Activated naive CD4-positive, alpha-beta T cell treated with anti-CD3 and anti-CD28 coated beads, Interleukin-2, amount 10 ng/mL, durations not matched to agents 7 days and 5 days (primary cell): Measurements from ENCODE around the gene TSHB.

Source experiments
- CTCF ChIA-PET: fragments of 350-600 bp; sonication (Branson Sonifier 250); formaldehyde crosslinking; loops from one replicate; lab custom pipeline; 2021; ENCODE audit warnings: antibody characterized with exemption; lab: Charles Lee
- DNase-seq: peaks from one replicate; pipeline ENCODE4 v3.0.0-alpha.2; 2020
- H3K27ac Mint-ChIP-seq: one replicate; pipeline ENCODE4 v1.8.0; 2021; ENCODE audit warnings: mild to moderate bottlenecking, moderate library complexity, mixed read lengths
- H3K27me3 Mint-ChIP-seq: one replicate; pipeline ENCODE4 v1.8.0; 2021; ENCODE audit warnings: mild to moderate bottlenecking, mixed read lengths
- H3K36me3 Mint-ChIP-seq: one replicate; pipeline ENCODE4 v1.8.0; 2021; ENCODE audit warnings: mixed read lengths
- H3K4me1 Mint-ChIP-seq: one replicate; pipeline ENCODE4 v1.8.0; 2021; ENCODE audit warnings: mixed read lengths
- H3K4me3 Mint-ChIP-seq: one replicate; pipeline ENCODE4 v1.8.0; 2021; ENCODE audit warnings: mild to moderate bottlenecking, moderate library complexity, mixed read lengths
- H3K9me3 Mint-ChIP-seq: one replicate; pipeline ENCODE4 v1.8.0; 2021; ENCODE audit warnings: mixed read lengths

The TSHB gene

GRCh38 chr1:115067161-115067859, 37.7 kb downstream of the TSHB start:
- peaks cover 22% of the 10 kb centered on the region for H3K4me1 Mint-ChIP-seq

GRCh38 chr1:115068826-115069585, 39.4 kb downstream of the TSHB start:
- no peak for DNase-seq
- CTCF ChIA-PET: no interaction called here
- Mint-ChIP-seq H3K4me3 (no peak overlapping the region), H3K4me1 (peaks cover 6% of the 10 kb centered on the region), H3K27ac (no peak overlapping the region), H3K27me3 (peaks cover 20% of the 10 kb centered on the region), H3K36me3 (no peaks in the 10 kb centered on the region), H3K9me3 (no peaks in the 10 kb centered on the region)

More at GRCh38 chr1:115067161-115067859, 37.7 kb downstream of the TSHB start:
- CTCF ChIA-PET: interaction anchor here (0.9 to 1.4 kb wide), 2 partner anchors 14 to 19 kb away, joined by 3 read pairs; no protein-coding TSS in a partner anchor
- Mint-ChIP-seq H3K36me3 (peaks cover 4% of the 10 kb centered on the region), H3K27me3 (peaks cover 6% of the 10 kb centered on the region), H3K27ac (no peak overlapping the region), H3K9me3 (peaks cover 6% of the 10 kb centered on the region), H3K4me3 (no peak overlapping the region)
- DNase-seq: no peak

- H3K27ac Mint-ChIP-seq: no peak overlapping the region
- no peak for DNase-seq
- CTCF ChIA-PET: no interaction called here
- H3K4me3 Mint-ChIP-seq: no peak overlapping the region
- no peaks in the 10 kb centered on the region for H3K9me3 Mint-ChIP-seq
- H3K4me1 Mint-ChIP-seq: no peaks in the 10 kb centered on the region
- peaks cover 28% of the 10 kb centered on the region for H3K27me3 Mint-ChIP-seq
- H3K36me3 Mint-ChIP-seq: no peaks in the 10 kb centered on the region
Observed at GRCh38 chr1:115069659-115070308, 40.2 kb downstream of the TSHB start.

- CTCF ChIA-PET: interaction anchor here (0.6 to 1.1 kb wide), 5 partner anchors 18 to 447 kb away, joined by 3 to 5 read pairs (median 3); partner anchors contain the start of gene TSHB
- no peak overlapping the region for H3K4me3 Mint-ChIP-seq
- no peak overlapping the region for H3K27ac Mint-ChIP-seq
- H3K36me3 Mint-ChIP-seq: no peaks in the 10 kb centered on the region
- H3K4me1 Mint-ChIP-seq: no peaks in the 10 kb centered on the region
- no peak for DNase-seq
- H3K27me3 Mint-ChIP-seq: peaks cover 41% of the 10 kb centered on the region
- H3K9me3 Mint-ChIP-seq: no peaks in the 10 kb centered on the region
Observed at GRCh38 chr1:115071012-115071664, 41.5 kb downstream of the TSHB start.

GRCh38 chr1:115073298-115074087, 43.9 kb downstream of the TSHB start:
- Mint-ChIP-seq H3K4me1 (no peaks in the 10 kb centered on the region), H3K27ac (no peak overlapping the region), H3K27me3 (peaks cover 59% of the 10 kb centered on the region), H3K36me3 (no peaks in the 10 kb centered on the region), H3K9me3 (no peaks in the 10 kb centered on the region), H3K4me3 (no peak overlapping the region)
- CTCF ChIA-PET: no interaction called here
- DNase-seq: no peak

- no peaks in the 10 kb centered on the region for H3K4me1 Mint-ChIP-seq
- H3K27ac Mint-ChIP-seq: no peak overlapping the region
- H3K27me3 Mint-ChIP-seq: peaks cover 53% of the 10 kb centered on the region
- DNase-seq: no peak
- CTCF ChIA-PET: no interaction called here
- no peaks in the 10 kb centered on the region for H3K36me3 Mint-ChIP-seq
- no peak overlapping the region for H3K4me3 Mint-ChIP-seq
- H3K9me3 Mint-ChIP-seq: no peaks in the 10 kb centered on the region
Observed at GRCh38 chr1:115074839-115075534, 45.4 kb downstream of the TSHB start.

- Mint-ChIP-seq H3K27ac (no peak overlapping the region), H3K4me3 (no peak overlapping the region), H3K27me3 (peaks cover 57% of the 10 kb centered on the region), H3K4me1 (no peaks in the 10 kb centered on the region), H3K36me3 (no peaks in the 10 kb centered on the region), H3K9me3 (no peaks in the 10 kb centered on the region)
- CTCF ChIA-PET: no interaction called here
- no peak for DNase-seq
Observed at GRCh38 chr1:115076384-115076915, 46.8 kb downstream of the TSHB start.

- H3K9me3 Mint-ChIP-seq: no peaks in the 10 kb centered on the region
- no peak for DNase-seq
- H3K27me3 Mint-ChIP-seq: peaks cover 57% of the 10 kb centered on the region
- H3K4me3 Mint-ChIP-seq: no peak overlapping the region
- H3K4me1 Mint-ChIP-seq: no peaks in the 10 kb centered on the region
- H3K27ac Mint-ChIP-seq: no peak overlapping the region
- H3K36me3 Mint-ChIP-seq: no peaks in the 10 kb centered on the region
- CTCF ChIA-PET: no interaction called here
Observed at GRCh38 chr1:115077286-115077983, 47.8 kb downstream of the TSHB start.

- DNase-seq: no peak
- Mint-ChIP-seq H3K36me3 (no peaks in the 10 kb centered on the region), H3K4me1 (no peaks in the 10 kb centered on the region), H3K27me3 (peaks cover 52% of the 10 kb centered on the region), H3K4me3 (no peak overlapping the region), H3K9me3 (no peaks in the 10 kb centered on the region), H3K27ac (no peak overlapping the region)
- CTCF ChIA-PET: no interaction called here
Observed at GRCh38 chr1:115077984-115078330, 48.3 kb downstream of the TSHB start.

- Mint-ChIP-seq H3K36me3 (no peaks in the 10 kb centered on the region), H3K9me3 (no peaks in the 10 kb centered on the region), H3K27me3 (peaks cover 44% of the 10 kb centered on the region), H3K4me3 (no peak overlapping the region), H3K27ac (no peak overlapping the region), H3K4me1 (no peaks in the 10 kb centered on the region)
- CTCF ChIA-PET: no interaction called here
- no peak for DNase-seq
Observed at GRCh38 chr1:115078708-115079107, 49.1 kb downstream of the TSHB start.

GRCh38 chr1:115082949-115083348, 53.3 kb downstream of the TSHB start:
- CTCF ChIA-PET: interaction anchor here (1.7 kb wide), 1 partner anchor 30 kb away, joined by 4 read pairs; no protein-coding TSS in a partner anchor
- Mint-ChIP-seq H3K9me3 (no peaks in the 10 kb centered on the region), H3K4me1 (no peaks in the 10 kb centered on the region), H3K27me3 (peaks cover 27% of the 10 kb centered on the region), H3K36me3 (no peaks in the 10 kb centered on the region), H3K4me3 (no peak overlapping the region), H3K27ac (no peak overlapping the region)
- DNase-seq: no peak
